ENCODE data around the gene KAZALD1. TPM values are rescaled to one million over a fixed set of nuclear protein-coding genes. Genes with fewer than 3 reads are reported as not detected.

Gene KAZALD1
- total and polyA plus RNA-seq, 11 donors: 1.9 to 11.1 (median 7.4) TPM

- Histone ChIP-seq H3K27me3 (peaks cover 0 to 34% (median 0%) of the 10 kb centered on the region in 9 donors), H3K36me3 (no peaks in the 10 kb centered on the region), H3K4me1 (peaks cover 0 to 70% (median 48%) of the 10 kb centered on the region in 12 donors), H3K9me3 (no peaks in the 10 kb centered on the region), H3K4me3 (peak overlapping the region; percentile 37 to 66 (median 57)), H3K27ac (peak overlapping the region; percentile 66 to 99 (median 84))
- DNase-seq (peak; percentile 87 to 88 (median 87)), ATAC-seq (peak; percentile 54 to 83 (median 68))
- WGBS, 4 donors: 2 to 4% (median 3%) methylated on average over 47 to 49 of the region's 49 CpGs
- TF ChIP-seq CTCF (IDR thresholded peaks at IDR 0.05) (peak in 11 of 12 donors; percentile 15 to 64 (median 43)), POLR2A (IDR thresholded peaks at IDR 0.05) (peak in 1 of 2 donors; percentile 43)
- intact Hi-C loops (cut with DNase I): loop anchor here in 7 of 10 donors (2.0 to 10.0 kb wide), 5 partner anchors 24 to 72 kb away; partner anchors contain the start of genes LZTS2 (in 2 of the 7), PDZD7 (in 1 of the 7) and SFXN3 (in 1 of the 7)
Observed at GRCh38 chr10:101066146-101066895, 4.5 kb downstream of the KAZALD1 start.

- Histone ChIP-seq H3K9me3 (no peaks in the 10 kb centered on the region), H3K27ac (peak overlapping the region; percentile 66 to 99 (median 84)), H3K27me3 (peaks cover 0 to 34% (median 2%) of the 10 kb centered on the region in 9 donors), H3K4me1 (peaks cover 0 to 70% (median 43%) of the 10 kb centered on the region in 12 donors), H3K36me3 (no peaks in the 10 kb centered on the region), H3K4me3 (peak overlapping the region; percentile 37 to 66 (median 57))
- peak in 2 of 4 donors; percentile 3 to 8 for ATAC-seq
- DNase-seq: peak in 1 of 5 donors; percentile 38
- TF ChIP-seq CTCF (IDR thresholded peaks at IDR 0.05) (peak in 1 of 12 donors; percentile 8), POLR2A (IDR thresholded peaks at IDR 0.05) (no peak)
- WGBS, 4 donors: 1 to 3% (median 2%) methylated on average over 29 to 31 of the region's 31 CpGs
- intact Hi-C loops (cut with DNase I): loop anchor here in 7 of 10 donors (1.0 to 10.0 kb wide), 6 partner anchors 9 to 72 kb away; partner anchors contain the start of genes LZTS2 (in 2 of the 7), PDZD7 (in 1 of the 7) and SFXN3 (in 1 of the 7)
Observed at GRCh38 chr10:101066896-101067355, 5.1 kb downstream of the KAZALD1 start.

GRCh38 chr10:101067356-101068083 lies 5.7 kb downstream of the KAZALD1 start:
- WGBS, 4 donors: 1% methylated on average over 21 to 43 of the region's 43 CpGs
- H3K27ac ChIP-seq: peak overlapping the region in 11 of 12 donors; percentile 1 to 99 (median 85)
- peak overlapping the region; percentile 37 to 66 (median 57) for H3K4me3 ChIP-seq
- peak; percentile 86 to 95 (median 92) for TF ChIP-seq CTCF (IDR thresholded peaks at IDR 0.05)
- TF ChIP-seq POLR2A (IDR thresholded peaks at IDR 0.05): no peak
- H3K27me3 ChIP-seq: peaks cover 0 to 34% (median 8%) of the 10 kb centered on the region in 9 donors
- H3K4me1 ChIP-seq: peaks cover 0 to 70% (median 38%) of the 10 kb centered on the region in 12 donors
- DNase-seq (peak; percentile 71 to 75 (median 73)), ATAC-seq (peak in 3 of 4 donors; percentile 36 to 55 (median 52))
- no peaks in the 10 kb centered on the region for H3K36me3 ChIP-seq
- H3K9me3 ChIP-seq: no peaks in the 10 kb centered on the region
- intact Hi-C loops (cut with DNase I): loop anchor here in 7 of 10 donors (1.0 to 10.0 kb wide), 7 partner anchors 8 to 73 kb away; partner anchors contain the start of genes LZTS2 (in 2 of the 7), PDZD7 (in 1 of the 7) and SFXN3 (in 1 of the 7)
